Duodenal mucosa (tissue), 2 donors: ENCODE results near the gene OPALIN.

Experiments used
- H3K27ac ChIP-seq: one replicate; pipeline ENCODE4 v1.7.0; 2013; ENCODE audit warnings: low read depth, low read length
- H3K27me3 ChIP-seq, 2 donors: one replicate each; pipeline ENCODE4 v1.7.0; 2013; ENCODE audit warnings: low read length in 2 of 2, control low read depth in 1 of 2; ENCODE audit not compliant: insufficient read depth in 2 of 2, control insufficient read depth in 1 of 2
- H3K36me3 ChIP-seq, 2 donors: one replicate each; pipeline ENCODE4 v1.7.0; 2013; ENCODE audit warnings: low read length in 2 of 2, control low read depth in 1 of 2; ENCODE audit not compliant: insufficient read depth in 2 of 2, control insufficient read depth in 1 of 2
- H3K4me1 ChIP-seq, 2 donors: one replicate each; pipeline ENCODE4 v1.7.0; 2013; ENCODE audit warnings: low read length in 2 of 2, control low read depth in 1 of 2; ENCODE audit not compliant: insufficient read depth in 2 of 2, control insufficient read depth in 1 of 2
- H3K4me3 ChIP-seq, 2 donors: one replicate each; pipeline ENCODE4 v1.7.0; 2013; ENCODE audit warnings: low read length in 2 of 2, low read depth in 1 of 2
- H3K9ac ChIP-seq, 2 donors: one replicate each; pipeline ENCODE4 v1.7.0; 2013; ENCODE audit warnings: low read length in 2 of 2, low read depth in 1 of 2
- H3K9me3 ChIP-seq, 2 donors: one replicate each; pipeline ENCODE4 v1.7.0; 2013; ENCODE audit warnings: low read length in 2 of 2, control low read depth in 1 of 2; ENCODE audit not compliant: control insufficient read depth in 1 of 2

Gene OPALIN

DNA sequence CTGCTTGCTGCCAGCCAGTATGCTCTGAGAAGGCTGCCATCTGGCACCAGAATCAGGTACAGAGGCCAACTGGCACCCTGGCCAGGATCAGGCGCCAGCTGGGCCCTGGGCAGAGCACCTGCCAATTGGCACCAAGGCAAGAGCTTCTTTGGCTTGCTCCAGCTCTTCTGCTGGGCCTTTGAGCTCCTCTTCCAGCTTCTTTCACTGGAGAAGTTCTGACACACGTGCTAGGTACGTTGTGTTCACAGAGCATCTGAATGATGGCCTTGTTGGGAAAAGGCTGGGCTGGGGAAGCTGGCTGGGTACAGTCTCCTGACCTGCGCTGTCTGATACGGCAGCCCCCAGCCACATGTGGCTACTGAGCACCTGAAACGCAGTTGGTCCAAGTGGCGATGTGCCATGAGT, 31.7 kb upstream of the OPALIN start:
- no peak overlapping the region for H3K4me3 ChIP-seq
- H3K36me3 ChIP-seq = no peaks in the 10 kb centered on the region
- peaks cover 0 to under 1% of the 10 kb centered on the region in 2 donors for H3K27me3 ChIP-seq
- no peak overlapping the region for H3K9ac ChIP-seq
- no peaks in the 10 kb centered on the region for H3K4me1 ChIP-seq
- H3K27ac ChIP-seq = no peak overlapping the region
- H3K9me3 ChIP-seq = no peaks in the 10 kb centered on the region

DNA sequence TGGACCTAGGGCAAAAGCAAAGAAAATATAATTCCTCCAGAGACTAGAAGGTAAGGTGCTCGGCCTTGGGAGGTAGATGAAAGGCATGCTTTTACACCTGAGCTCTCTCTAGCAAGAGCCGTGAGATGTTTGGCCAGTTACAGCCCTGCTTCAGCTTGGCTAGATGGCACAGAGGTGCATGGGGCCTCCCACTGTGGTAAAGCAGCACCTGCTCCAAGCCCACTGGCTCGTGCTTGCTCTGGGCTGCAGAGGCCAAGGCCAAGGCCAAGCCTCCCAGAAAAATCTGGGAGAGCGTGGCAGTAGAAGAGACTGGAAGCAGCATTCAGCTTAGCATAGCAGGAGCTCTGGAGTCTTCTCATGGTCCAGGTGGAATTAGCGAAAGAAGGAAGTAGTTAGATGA, 31.0 kb upstream of the OPALIN start:
- no peaks in the 10 kb centered on the region for H3K36me3 ChIP-seq
- H3K27ac ChIP-seq = no peak overlapping the region
- H3K27me3 ChIP-seq = no peaks in the 10 kb centered on the region
- H3K9ac ChIP-seq = no peak overlapping the region
- H3K9me3 ChIP-seq = no peaks in the 10 kb centered on the region
- no peaks in the 10 kb centered on the region for H3K4me1 ChIP-seq
- H3K4me3 ChIP-seq = no peak overlapping the region

DNA sequence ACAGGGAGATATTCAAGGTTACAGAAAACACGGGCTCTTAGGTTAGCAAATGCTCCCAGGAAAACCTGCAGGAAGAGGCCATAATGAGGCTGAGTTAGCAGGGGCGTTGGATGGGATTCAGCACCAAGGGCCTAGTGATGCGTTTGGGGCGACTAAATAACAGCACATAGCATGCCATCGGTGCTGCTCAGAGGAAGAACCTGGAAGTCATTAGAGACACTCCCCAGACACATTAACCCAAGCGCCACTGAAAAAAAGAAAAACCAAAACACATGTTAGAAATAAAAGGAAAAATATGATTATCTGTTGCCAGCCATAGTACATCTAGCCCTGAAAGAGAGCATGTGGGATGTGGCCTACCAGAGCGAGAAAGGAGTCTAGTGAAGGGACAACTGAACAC, 28.8 kb upstream of the OPALIN start:
- H3K4me1 ChIP-seq = no peaks in the 10 kb centered on the region
- H3K4me3 ChIP-seq = no peak overlapping the region
- H3K36me3 ChIP-seq = no peaks in the 10 kb centered on the region
- H3K9ac ChIP-seq = no peak overlapping the region
- no peaks in the 10 kb centered on the region for H3K27me3 ChIP-seq
- no peaks in the 10 kb centered on the region for H3K9me3 ChIP-seq
- no peak overlapping the region for H3K27ac ChIP-seq

DNA sequence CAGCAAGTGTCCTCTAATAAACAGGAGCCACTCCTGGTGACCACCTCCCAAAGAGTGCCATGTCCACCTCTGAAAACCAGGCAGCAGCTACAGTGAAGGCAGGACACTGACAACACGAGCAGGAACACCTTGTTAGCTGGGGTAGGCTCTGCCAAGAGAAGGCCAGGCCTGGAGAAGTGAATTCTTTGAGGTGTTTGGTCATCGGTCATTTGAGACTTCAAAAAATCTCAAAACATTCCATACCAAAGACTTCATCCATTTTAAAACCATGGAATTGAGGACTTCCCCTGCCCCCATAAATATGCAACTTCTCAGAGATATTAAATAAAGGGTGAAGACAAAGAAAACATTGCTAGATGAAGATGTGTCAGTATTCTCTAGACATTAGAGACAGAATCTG, 28.4 kb upstream of the OPALIN start:
- H3K27ac ChIP-seq = no peak overlapping the region
- H3K27me3 ChIP-seq = no peaks in the 10 kb centered on the region
- H3K4me1 ChIP-seq = no peaks in the 10 kb centered on the region
- no peak overlapping the region for H3K9ac ChIP-seq
- no peak overlapping the region for H3K4me3 ChIP-seq
- H3K36me3 ChIP-seq = no peaks in the 10 kb centered on the region
- H3K9me3 ChIP-seq = no peaks in the 10 kb centered on the region

DNA sequence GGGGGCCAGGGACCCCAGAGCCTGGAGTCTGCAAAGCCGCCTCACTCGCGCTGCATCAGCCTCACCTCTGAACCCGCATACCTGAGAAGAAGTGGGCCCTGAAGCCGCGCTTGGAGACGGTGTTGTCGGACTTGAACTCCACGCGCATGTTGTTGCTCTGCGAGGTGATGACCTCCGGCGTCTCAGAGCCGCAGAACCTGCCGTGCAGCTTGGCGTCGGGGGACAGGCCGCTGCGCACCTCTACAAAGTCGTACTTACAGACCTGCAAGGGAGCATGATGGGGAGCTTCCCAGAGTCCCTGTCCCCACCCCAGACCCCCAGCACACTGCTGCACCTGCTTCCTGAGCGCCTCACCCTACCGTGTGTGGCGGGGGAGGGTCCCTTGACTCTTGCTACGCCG, 25.7 kb upstream of the OPALIN start:
- Histone ChIP-seq H3K4me3 (no peak overlapping the region), H3K27me3 (no peaks in the 10 kb centered on the region), H3K9ac (no peak overlapping the region), H3K27ac (no peak overlapping the region), H3K4me1 (no peaks in the 10 kb centered on the region), H3K9me3 (no peaks in the 10 kb centered on the region), H3K36me3 (no peaks in the 10 kb centered on the region)

DNA sequence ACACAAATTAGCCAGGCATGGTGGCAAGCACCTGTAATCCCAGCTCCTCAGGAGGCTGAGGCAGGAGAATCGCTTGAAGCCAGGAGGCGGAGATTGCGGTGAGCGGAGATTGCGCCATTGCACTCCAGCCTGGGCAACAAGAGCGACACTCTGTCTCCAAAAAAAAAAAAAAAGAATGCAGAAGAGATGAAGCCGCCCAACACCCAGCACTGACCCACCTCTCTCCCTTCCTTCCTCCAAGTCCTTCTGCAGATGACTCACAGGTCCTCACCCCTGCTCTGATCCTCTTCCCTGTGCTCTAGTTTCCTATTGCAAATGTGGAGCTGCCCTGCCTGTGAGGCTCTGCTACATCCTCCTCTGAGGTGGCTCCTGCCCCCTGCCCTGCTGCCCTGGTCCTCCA, 22.0 kb upstream of the OPALIN start:
- H3K27ac ChIP-seq = no peak overlapping the region
- H3K4me3 ChIP-seq = no peak overlapping the region
- no peaks in the 10 kb centered on the region for H3K36me3 ChIP-seq
- H3K9ac ChIP-seq = no peak overlapping the region
- H3K27me3 ChIP-seq = no peaks in the 10 kb centered on the region
- H3K9me3 ChIP-seq = no peaks in the 10 kb centered on the region
- H3K4me1 ChIP-seq = peaks cover 0 to 2% of the 10 kb centered on the region in 2 donors

DNA sequence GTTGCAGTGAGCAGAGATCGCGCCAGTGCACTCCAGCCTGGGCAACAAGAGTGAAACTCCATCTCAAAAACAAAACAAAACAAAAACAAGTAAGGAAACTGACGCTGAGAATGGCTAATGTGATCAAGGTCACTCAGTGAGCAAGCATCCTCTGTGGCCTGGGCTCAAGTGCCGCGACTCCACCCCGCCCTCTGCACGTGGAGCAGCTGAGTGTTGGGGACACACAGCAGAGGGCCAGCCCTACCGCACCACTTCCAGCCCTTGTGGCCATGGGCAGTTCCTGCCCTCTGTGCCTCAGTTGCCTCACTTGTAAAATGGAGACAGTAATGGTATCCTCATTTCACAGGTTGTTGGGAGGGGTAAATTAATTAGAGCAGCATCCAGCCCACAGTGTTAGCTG, 21.0 kb upstream of the OPALIN start:
- no peak overlapping the region for H3K9ac ChIP-seq
- no peaks in the 10 kb centered on the region for H3K36me3 ChIP-seq
- no peak overlapping the region for H3K27ac ChIP-seq
- no peaks in the 10 kb centered on the region for H3K27me3 ChIP-seq
- H3K9me3 ChIP-seq = no peaks in the 10 kb centered on the region
- H3K4me3 ChIP-seq = no peak overlapping the region
- peaks cover 4 to 10% of the 10 kb centered on the region in 2 donors for H3K4me1 ChIP-seq

DNA sequence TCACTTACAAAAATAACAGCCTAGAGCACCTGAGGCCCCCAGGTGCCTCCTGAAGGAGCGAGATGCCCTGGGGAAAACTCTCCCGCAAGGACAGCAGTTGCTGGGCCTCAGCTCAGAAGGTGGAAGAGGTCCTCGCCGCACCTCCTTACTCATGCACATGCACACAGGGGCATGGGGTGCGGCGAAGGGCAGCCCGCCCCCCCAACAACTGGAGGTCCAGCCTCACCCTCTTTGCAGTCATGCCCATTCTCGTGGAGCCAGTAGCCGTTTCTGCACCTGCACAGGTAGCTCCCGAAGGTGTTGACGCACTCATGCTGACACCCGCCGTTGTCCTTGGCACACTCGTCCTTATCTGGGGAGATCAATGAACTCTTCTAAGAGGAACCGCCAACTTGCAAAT, 19.9 kb upstream of the OPALIN start:
- Histone ChIP-seq H3K4me3 (no peak overlapping the region), H3K27ac (no peak overlapping the region), H3K9ac (no peak overlapping the region), H3K27me3 (peaks cover 0 to 7% of the 10 kb centered on the region in 2 donors), H3K4me1 (peaks cover 4 to 11% of the 10 kb centered on the region in 2 donors), H3K9me3 (no peaks in the 10 kb centered on the region), H3K36me3 (no peaks in the 10 kb centered on the region)

DNA sequence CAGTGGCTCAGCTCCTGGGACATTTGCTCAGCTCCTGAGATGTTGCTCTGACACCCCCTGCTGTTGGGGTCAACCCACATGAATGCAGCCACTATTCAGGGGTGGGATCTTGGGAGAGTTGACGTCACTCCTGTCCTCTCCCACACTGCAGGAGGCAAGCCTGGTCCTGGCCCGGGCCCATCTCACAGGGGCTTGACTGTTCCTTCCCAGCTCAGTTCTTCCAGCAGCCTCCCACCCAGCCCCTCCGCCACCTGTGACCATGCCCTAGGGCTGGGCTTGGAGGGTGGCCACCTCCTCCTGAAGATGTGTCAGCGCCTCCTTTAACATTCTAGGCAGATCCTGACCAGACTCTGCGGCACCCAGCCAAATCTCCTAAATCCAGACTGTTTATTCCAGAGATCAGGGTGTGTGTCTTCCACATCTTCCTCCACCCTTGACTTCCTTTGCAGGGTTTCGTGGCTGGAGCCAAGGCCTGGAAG, 19.1 kb upstream of the OPALIN start:
- no peak overlapping the region for H3K27ac ChIP-seq
- H3K9ac ChIP-seq = no peak overlapping the region
- no peaks in the 10 kb centered on the region for H3K36me3 ChIP-seq
- H3K9me3 ChIP-seq = no peaks in the 10 kb centered on the region
- H3K27me3 ChIP-seq = peaks cover 0 to 7% of the 10 kb centered on the region in 2 donors
- H3K4me1 ChIP-seq = peaks cover 4 to 11% of the 10 kb centered on the region in 2 donors
- H3K4me3 ChIP-seq = no peak overlapping the region

DNA sequence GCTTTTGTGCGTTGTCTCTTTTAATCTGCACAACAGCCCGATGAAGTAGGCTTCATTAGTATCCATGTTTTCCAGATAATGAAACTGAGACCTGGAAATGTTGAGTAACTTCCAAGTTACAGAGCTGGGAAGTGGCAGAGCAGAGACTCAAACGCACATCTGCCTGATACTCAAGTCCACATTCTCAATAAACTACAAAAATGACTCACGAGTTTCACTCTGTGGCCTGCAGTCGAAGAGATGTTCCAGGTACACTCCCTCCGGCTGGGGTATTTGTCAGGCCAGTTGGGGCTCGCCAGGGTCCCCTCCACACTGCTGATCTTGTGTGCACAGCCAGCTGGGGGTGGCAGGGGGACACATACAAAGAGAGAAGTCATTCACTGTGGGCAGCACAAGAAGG, 17.7 kb upstream of the OPALIN start:
- Histone ChIP-seq H3K4me3 (no peak overlapping the region), H3K4me1 (peaks cover 4 to 11% of the 10 kb centered on the region in 2 donors), H3K36me3 (no peaks in the 10 kb centered on the region), H3K9ac (no peak overlapping the region), H3K9me3 (no peaks in the 10 kb centered on the region), H3K27me3 (peaks cover 0 to 7% of the 10 kb centered on the region in 2 donors), H3K27ac (no peak overlapping the region)
